DOHH2 (cell line): ENCODE results near the gene DCDC1.
A peak's percentile ranks its signal among the peaks of the same experiment; 100 is the strongest.

Source experiments
- H3F3A ChIP-seq: fragments of 200-600 bp; sonication (generic), shearing (Covaris generic); 2 replicates; pipeline ENCODE4 v1.6.0; 2016; ENCODE audit warnings: antibody characterized with exemption, mild to moderate bottlenecking; ENCODE audit not compliant: control insufficient read depth, insufficient read depth
- H3K27ac ChIP-seq: fragments of 200-600 bp; sonication (generic); 2 replicates; pipeline ENCODE4 v1.5.1; 2014; ENCODE audit warnings: low read depth, mild to moderate bottlenecking, low read length, moderate library complexity
- H3K27me3 ChIP-seq: fragments of 200-600 bp; sonication (generic); 2 replicates; pipeline ENCODE4 v1.6.1; 2014; ENCODE audit warnings: mild to moderate bottlenecking, low read length, mixed read lengths; ENCODE audit not compliant: control insufficient read depth
- H3K36me3 ChIP-seq: fragments of 200-600 bp; sonication (generic); 2 replicates; pipeline ENCODE4 v1.6.1; 2014; ENCODE audit warnings: mild to moderate bottlenecking, low read length, moderate library complexity, mixed read lengths; ENCODE audit not compliant: control insufficient read depth
- H3K4me1 ChIP-seq: fragments of 200-600 bp; sonication (generic); 2 replicates; pipeline ENCODE4 v1.6.1; 2014; ENCODE audit warnings: mild to moderate bottlenecking, low read length, mixed read lengths; ENCODE audit not compliant: control insufficient read depth
- H3K4me2 ChIP-seq: fragments of 200-600 bp; sonication (generic); 2 replicates; pipeline ENCODE4 v1.6.0; 2014; ENCODE audit warnings: mild to moderate bottlenecking, low read length, moderate library complexity
- H3K4me3 ChIP-seq: fragments of 200-600 bp; sonication (generic); 2 replicates; pipeline ENCODE4 v1.5.1; 2014; ENCODE audit warnings: mild to moderate bottlenecking, low read length, mixed read lengths
- H3K79me2 ChIP-seq: fragments of 200-600 bp; sonication (generic); 2 replicates; pipeline ENCODE4 v1.6.1; 2014; ENCODE audit warnings: mild to moderate bottlenecking, low read length, mixed read lengths; ENCODE audit not compliant: control insufficient read depth
- H3K9me2 ChIP-seq: fragments of 200-600 bp; sonication (generic); replicated peaks from 2 replicates; pipeline ENCODE4 v1.6.1; 2014; ENCODE audit warnings: mild to moderate bottlenecking, low read length, mixed read lengths; ENCODE audit not compliant: control insufficient read depth
- H3K9me3 ChIP-seq: fragments of 200-600 bp; sonication (generic); 2 replicates; pipeline ENCODE4 v1.6.1; 2014; ENCODE audit warnings: antibody characterized with exemption, low read length, mixed read lengths; ENCODE audit not compliant: control insufficient read depth, insufficient read depth
- H4K20me1 ChIP-seq: fragments of 200-600 bp; sonication (generic); 2 replicates; pipeline ENCODE4 v1.6.0; 2014; ENCODE audit warnings: low read depth, mild to moderate bottlenecking, antibody characterized with exemption, low read length, moderate library complexity; ENCODE audit not compliant: control insufficient read depth, insufficient read depth
- CTCF ChIP-seq: fragments of 200-600 bp; sonication (generic); IDR thresholded peaks from one replicate; pipeline ENCODE4 v1.5.1; 2014; ENCODE audit warnings: antibody characterized with exemption, mild to moderate bottlenecking, low read depth, low read length; ENCODE audit not compliant: poor library complexity, severe bottlenecking
- EZH2phosphoT487 ChIP-seq: fragments of 200-600 bp; sonication (generic); IDR thresholded peaks from 2 replicates; pipeline ENCODE4 v1.6.1; 2017; ENCODE audit warnings: borderline replicate concordance, mild to moderate bottlenecking, antibody characterized with exemption, low read length, moderate library complexity, mixed read lengths

DCDC1 gene

GRCh38 chr11:31355131-31355530 lies 14.4 kb downstream of the DCDC1 start:
- H3K9me2 ChIP-seq = no peaks in the 10 kb centered on the region
- no peaks in the 10 kb centered on the region for H4K20me1 ChIP-seq
- peaks cover 3% of the 10 kb centered on the region; the same call in 1 of the 2 replicates for H3K27me3 ChIP-seq
- no peaks in the 10 kb centered on the region for H3K4me1 ChIP-seq
- no peak overlapping the region for H3K4me2 ChIP-seq
- H3K27ac ChIP-seq = no peak overlapping the region
- H3F3A ChIP-seq = no peaks in the 10 kb centered on the region
- no peak overlapping the region for H3K4me3 ChIP-seq
- no peaks in the 10 kb centered on the region for H3K9me3 ChIP-seq
- no peaks in the 10 kb centered on the region for H3K36me3 ChIP-seq
- H3K79me2 ChIP-seq = no peaks in the 10 kb centered on the region
- TF ChIP-seq CTCF (no peak), EZH2phosphoT487 (no peak)

- no peaks in the 10 kb centered on the region for H3K36me3 ChIP-seq
- peaks cover 7% of the 10 kb centered on the region for H3K27me3 ChIP-seq
Measured at GRCh38 chr11:31351168-31351567, 18.4 kb downstream of the DCDC1 start.

GRCh38 chr11:31340903-31341572 lies 28.5 kb downstream of the DCDC1 start:
- H3K9me3 ChIP-seq = no peaks in the 10 kb centered on the region
- H3K4me3 ChIP-seq = no peak overlapping the region
- no peak overlapping the region for H3K27ac ChIP-seq
- no peaks in the 10 kb centered on the region for H3F3A ChIP-seq
- H3K27me3 ChIP-seq = 0 out of 2 replicates have a peak, but pooled peaks cover 3% of the 10 kb centered on the region
- TF ChIP-seq CTCF (peak; percentile 66), EZH2phosphoT487 (no peak)
- no peaks in the 10 kb centered on the region for H3K79me2 ChIP-seq
- no peaks in the 10 kb centered on the region for H4K20me1 ChIP-seq
- no peaks in the 10 kb centered on the region for H3K4me1 ChIP-seq
- H3K4me2 ChIP-seq = no peak overlapping the region
- H3K36me3 ChIP-seq = no peaks in the 10 kb centered on the region
- H3K9me2 ChIP-seq = no peaks in the 10 kb centered on the region

More at GRCh38 chr11:31351168-31351567, 18.4 kb downstream of the DCDC1 start:
- no peaks in the 10 kb centered on the region for H3F3A ChIP-seq
- H3K79me2 ChIP-seq = no peaks in the 10 kb centered on the region
- TF ChIP-seq EZH2phosphoT487 (no peak), CTCF (no peak)
- H3K27ac ChIP-seq = no peak overlapping the region
- no peak overlapping the region for H3K4me2 ChIP-seq
- no peaks in the 10 kb centered on the region for H3K9me3 ChIP-seq
- H3K4me1 ChIP-seq = no peaks in the 10 kb centered on the region
- H3K4me3 ChIP-seq = no peak overlapping the region
- no peaks in the 10 kb centered on the region for H4K20me1 ChIP-seq
- no peaks in the 10 kb centered on the region for H3K9me2 ChIP-seq
